WTC11 (cell line): ENCODE results near the gene PNPLA8. TPM values are rescaled to one million over a fixed set of nuclear protein-coding genes. Genes with fewer than 3 reads are reported as not detected.

Source experiments
- ATAC-seq: fragments of 200-7000 bp; cut with Tn5 transposase; 2 replicates; pipeline ENCODE4 v1.10.0; 2021; ENCODE audit warnings: mild to moderate bottlenecking, moderate library complexity
- CTCF ChIA-PET: fragments of 300-600 bp; sonication (Branson Sonifier 250); formaldehyde crosslinking; loops from one replicate; lab custom pipeline; 2021; ENCODE audit warnings: antibody characterized with exemption; lab: Charles Lee
- POLR2A ChIA-PET: fragments of 350-600 bp; sonication (Branson Sonifier 250); formaldehyde crosslinking; loops from one replicate; lab custom pipeline; 2021; ENCODE audit warnings: antibody characterized with exemption; lab: Charles Lee
- DNase-seq: peaks from one replicate; pipeline ENCODE4 v3.0.0; 2021; ENCODE audit warnings: low spot score
- H3K27ac Mint-ChIP-seq: 2 replicates; pipeline ENCODE4 v1.8.0; 2021; ENCODE audit warnings: mixed read lengths
- H3K27me3 Mint-ChIP-seq: 2 replicates; pipeline ENCODE4 v1.8.0; 2021; ENCODE audit warnings: low read depth, mild to moderate bottlenecking, moderate library complexity, mixed read lengths
- H3K36me3 Mint-ChIP-seq: 2 replicates; pipeline ENCODE4 v1.8.0; 2021; ENCODE audit warnings: mixed read lengths
- H3K4me1 Mint-ChIP-seq: 2 replicates; pipeline ENCODE4 v1.8.0; 2022; ENCODE audit warnings: mixed read lengths
- H3K4me3 Mint-ChIP-seq: 2 replicates; pipeline ENCODE4 v1.8.0; 2021; ENCODE audit warnings: mild to moderate bottlenecking, moderate library complexity, mixed read lengths
- H3K9me3 Mint-ChIP-seq: 2 replicates; pipeline ENCODE4 v1.8.0; 2021; ENCODE audit warnings: mixed read lengths
- AFF4 ChIP-seq: sonication (generic); formaldehyde crosslinking; IDR thresholded peaks from 2 replicates; pipeline ENCODE4 v1.8.1; 2023; ENCODE audit warnings: mild to moderate bottlenecking, missing genetic modification reagents, borderline replicate concordance
- E2F4 ChIP-seq: sonication (generic); formaldehyde crosslinking; IDR thresholded peaks from 2 replicates; pipeline ENCODE4 v1.8.1; 2022; ENCODE audit warnings: low read depth, mild to moderate bottlenecking, moderate library complexity, missing genetic modification reagents, borderline replicate concordance
- FOXK1 ChIP-seq: sonication (generic); formaldehyde crosslinking; IDR thresholded peaks from 2 replicates; pipeline ENCODE4 v1.8.0; 2022; ENCODE audit warnings: mild to moderate bottlenecking, moderate library complexity, missing genetic modification reagents
- FOXP4 ChIP-seq: sonication (generic); formaldehyde crosslinking; IDR thresholded peaks from 2 replicates; pipeline ENCODE4 v1.8.0; 2022; ENCODE audit warnings: mild to moderate bottlenecking, missing genetic modification reagents
- IRF2 ChIP-seq: sonication (generic); formaldehyde crosslinking; IDR thresholded peaks from 2 replicates; pipeline ENCODE4 v1.8.0; 2022; ENCODE audit warnings: low read depth, missing genetic modification reagents, borderline replicate concordance
- NR1H2 ChIP-seq: sonication (generic); formaldehyde crosslinking; IDR thresholded peaks from 2 replicates; pipeline ENCODE4 v1.9.0; 2021; ENCODE audit warnings: mild to moderate bottlenecking, moderate library complexity, missing genetic modification reagents
- NR3C1 ChIP-seq: sonication (generic); formaldehyde crosslinking; conservative IDR thresholded peaks from 2 replicates; pipeline ENCODE4 v1.8.1; 2023; ENCODE audit warnings: low read depth, mild to moderate bottlenecking, missing genetic modification reagents
- OVOL2 ChIP-seq: fragments of 250-450 bp; sonication (Bioruptor Pico); IDR thresholded peaks from 2 replicates; pipeline ENCODE4 v1.9.0; 2021; ENCODE audit warnings: mild to moderate bottlenecking, borderline replicate concordance
- PRDM15 ChIP-seq: sonication (generic); formaldehyde crosslinking; IDR thresholded peaks from 2 replicates; pipeline ENCODE4 v1.8.0; 2022; ENCODE audit warnings: missing genetic modification reagents
- TEAD4 ChIP-seq: sonication (generic); formaldehyde crosslinking; IDR thresholded peaks from 2 replicates; pipeline ENCODE4 v1.8.0; 2022; ENCODE audit warnings: mild to moderate bottlenecking, missing genetic modification reagents
- TP53 ChIP-seq: sonication (generic); formaldehyde crosslinking; IDR thresholded peaks from 2 replicates; pipeline ENCODE4 v1.8.1; 2023; ENCODE audit warnings: mild to moderate bottlenecking, missing genetic modification reagents
- USF1 ChIP-seq: sonication (generic); formaldehyde crosslinking; IDR thresholded peaks from 2 replicates; pipeline ENCODE4 v1.8.0; 2022; ENCODE audit warnings: mild to moderate bottlenecking, missing genetic modification reagents
- ZMAT4 ChIP-seq: fragments of 250-450 bp; sonication (Bioruptor Pico); IDR thresholded peaks from 2 replicates; pipeline ENCODE4 v1.9.0; 2021; ENCODE audit warnings: mild to moderate bottlenecking
- ZNF219 ChIP-seq: sonication (generic); formaldehyde crosslinking; IDR thresholded peaks from 2 replicates; pipeline ENCODE4 v1.8.0; 2023; ENCODE audit warnings: missing genetic modification reagents, mild to moderate bottlenecking, borderline replicate concordance
- ZNF416 ChIP-seq: fragments of 250-450 bp; sonication (Bioruptor Pico); IDR thresholded peaks from 2 replicates; pipeline ENCODE4 v1.9.0; 2021; ENCODE audit warnings: mild to moderate bottlenecking, inconsistent platforms
- ZNF512 ChIP-seq: sonication (generic); formaldehyde crosslinking; IDR thresholded peaks from 2 replicates; pipeline ENCODE4 v1.8.1; 2022; ENCODE audit warnings: missing genetic modification reagents, borderline replicate concordance
- ZNF532 ChIP-seq: fragments of 250-450 bp; sonication (Bioruptor Pico); IDR thresholded peaks from 2 replicates; pipeline ENCODE4 v1.9.0; 2021; ENCODE audit warnings: mild to moderate bottlenecking, borderline replicate concordance
- ZNF671 ChIP-seq: fragments of 250-450 bp; sonication (Bioruptor Pico); IDR thresholded peaks from 2 replicates; pipeline ENCODE4 v1.8.0; 2021; ENCODE audit warnings: mild to moderate bottlenecking
- total RNA-seq: library from RNA; stranded (reverse); gene quantifications from 3 replicates; pipeline ENCODE4 v1.2.3, GENCODE V29; 2021

PNPLA8 gene
- total RNA-seq, 1 experiment from 2014 or later, result 12.4 TPM

GRCh38 chr7:108535744-108536143, 9.8 kb upstream of the PNPLA8 start (continued):
- TF ChIP-seq PRDM15 (CRISPR knock-in tag), result no peak
- TF ChIP-seq USF1 (CRISPR knock-in tag), result no peak
- TF ChIP-seq FOXP4 (CRISPR knock-in tag), result no peak

- ATAC-seq (no peak), DNase-seq (no peak)
- Mint-ChIP-seq H3K27me3 (no peaks in the 10 kb centered on the region; the same call in 1 of the 2 replicates), H3K27ac (no peak overlapping the region), H3K9me3 (peaks cover 11% of the 10 kb centered on the region), H3K4me1 (no peaks in the 10 kb centered on the region), H3K36me3 (peaks cover 6% of the 10 kb centered on the region; the same call in 1 of the 2 replicates), H3K4me3 (no peak overlapping the region)
- ChIA-PET CTCF (no interaction called here), POLR2A (no interaction called here)
- TF ChIP-seq IRF2 (CRISPR knock-in tag) (no peak), FOXK1 (CRISPR knock-in tag) (no peak), NR1H2 (CRISPR knock-in tag) (no peak), AFF4 (CRISPR knock-in tag) (no peak), ZMAT4 (no peak), ZNF512 (CRISPR knock-in tag) (no peak), ZNF416 (CRISPR knock-in tag) (no peak), ZNF671 (CRISPR knock-in tag) (no peak), ZNF219 (CRISPR knock-in tag) (no peak), ZNF532 (CRISPR knock-in tag) (no peak), OVOL2 (CRISPR knock-in tag) (no peak), TP53 (CRISPR knock-in tag) (no peak), E2F4 (CRISPR knock-in tag) (no peak), NR3C1 (CRISPR knock-in tag) (no peak), TEAD4 (CRISPR knock-in tag) (no peak)
Observed at GRCh38 chr7:108535257-108535656, 9.3 kb upstream of the PNPLA8 start.
